Prostate gland (tissue), 2 donors: ENCODE data around the gene PYROXD2. TPM values are rescaled to one million over a fixed set of nuclear protein-coding genes. Genes with fewer than 3 reads are reported as not detected.

ENCODE experiments used
- DNase-seq: peaks from one replicate; pipeline ENCODE4 v3.0.0-alpha.2; 2019; ENCODE audit warnings: low spot score
- H3K27ac ChIP-seq, 2 donors: fragments of 200-600 bp; sonication (generic); 2 replicates each; pipeline ENCODE4 v1.5.1; 2017 to 2019
- H3K27me3 ChIP-seq: fragments of 200-600 bp; sonication (generic); replicated peaks from 2 replicates; pipeline ENCODE4 v1.5.1; 2019; ENCODE audit not compliant: insufficient read depth
- H3K36me3 ChIP-seq, 2 donors: fragments of 200-600 bp; sonication (generic); 1 replicate in 1 of 2; 2 replicates in 1 of 2; pipeline versions ENCODE4 v1.5.1 to v1.8.1; 2017 to 2019
- H3K4me1 ChIP-seq: fragments of 200-600 bp; sonication (generic); replicated peaks from 2 replicates; pipeline ENCODE4 v1.5.1; 2019
- H3K4me3 ChIP-seq, 2 donors: fragments of 200-600 bp; sonication (generic); 2 replicates each; pipeline ENCODE4 v1.5.1; 2017 to 2019
- H3K9me3 ChIP-seq: fragments of 200-600 bp; sonication (generic); 2 replicates; pipeline ENCODE4 v1.5.1; 2017
- CTCF ChIP-seq, 4 experiments: fragments of 200-600 bp in 2 of 4; fragments of 450-650 bp in 2 of 4; sonication (generic) in 2 of 4; IDR thresholded peaks; 1 replicate in 3 of 4; 2 replicates in 1 of 4; pipeline ENCODE4 v1.5.1; 2016 to 2019; ENCODE audit warnings: antibody characterized with exemption in 4 of 4, mild to moderate bottlenecking in 2 of 4, moderate library complexity in 2 of 4
- POLR2A ChIP-seq: fragments of 450-650 bp; IDR thresholded peaks from one replicate; pipeline ENCODE4 v1.6.1; 2016; ENCODE audit warnings: antibody characterized with exemption, mild to moderate bottlenecking
- POLR2AphosphoS5 ChIP-seq: sonication (generic); formaldehyde crosslinking; IDR thresholded peaks from one replicate; pipeline ENCODE4 v1.6.1; 2017; ENCODE audit warnings: antibody characterized with exemption
- WGBS: methylation state at CpG from one replicate; pipeline ENCODE4 v1.1.5; 2018; 5-methylcytosine and 5-hydroxymethylcytosine counted together
- intact Hi-C: fragments of 100-400 bp; cut with DNase I; formaldehyde crosslinking; loops from one replicate; pipeline ENCODE4 v1.14.2; 2022
- total RNA-seq, 2 donors: library from RNA; depleted of rRNA; stranded (reverse); fragments of >200 nt; gene quantifications; one replicate each; pipeline ENCODE4 v1.1.0, GENCODE V29; 2016

Gene PYROXD2
- total RNA-seq, 2 donors from 2014 or later: 15.0 to 21.6 TPM

DNA sequence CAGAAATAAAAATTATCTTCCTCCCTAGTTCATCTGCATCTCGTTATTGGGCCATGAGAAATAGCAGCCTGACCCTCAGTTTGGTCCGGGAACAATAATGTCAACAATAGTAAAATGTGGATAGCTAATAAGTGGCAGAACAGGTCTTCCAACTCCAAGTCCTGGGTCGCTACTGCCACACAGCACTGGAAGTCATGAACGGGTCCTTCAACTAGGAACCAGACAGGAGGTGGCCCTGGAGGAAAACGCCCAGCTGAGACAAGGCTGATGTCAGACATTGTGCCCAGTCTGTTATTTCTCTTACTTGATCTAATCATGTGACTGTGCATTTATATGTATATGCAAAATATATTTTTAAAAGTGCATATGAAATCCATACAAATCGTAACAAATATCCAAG lies 51.8 kb downstream of the PYROXD2 start:
- H3K9me3 ChIP-seq: no peaks in the 10 kb centered on the region
- H3K36me3 ChIP-seq: no peaks in the 10 kb centered on the region
- DNase-seq: peak; percentile 80
- TF ChIP-seq CTCF (IDR thresholded peaks at IDR 0.05) (peak in 2 of 4 experiments; percentile 9), POLR2A (no peak), POLR2AphosphoS5 (peak; percentile 88)
- 48% methylated on average over 6 of the region's 6 CpGs for WGBS
- no peaks in the 10 kb centered on the region for H3K4me1 ChIP-seq
- intact Hi-C loops: no loop called here
- no peaks in the 10 kb centered on the region for H3K27me3 ChIP-seq
- H3K27ac ChIP-seq: peak overlapping the region in 1 of 2 donors; percentile 8
- H3K4me3 ChIP-seq: no peak overlapping the region

DNA sequence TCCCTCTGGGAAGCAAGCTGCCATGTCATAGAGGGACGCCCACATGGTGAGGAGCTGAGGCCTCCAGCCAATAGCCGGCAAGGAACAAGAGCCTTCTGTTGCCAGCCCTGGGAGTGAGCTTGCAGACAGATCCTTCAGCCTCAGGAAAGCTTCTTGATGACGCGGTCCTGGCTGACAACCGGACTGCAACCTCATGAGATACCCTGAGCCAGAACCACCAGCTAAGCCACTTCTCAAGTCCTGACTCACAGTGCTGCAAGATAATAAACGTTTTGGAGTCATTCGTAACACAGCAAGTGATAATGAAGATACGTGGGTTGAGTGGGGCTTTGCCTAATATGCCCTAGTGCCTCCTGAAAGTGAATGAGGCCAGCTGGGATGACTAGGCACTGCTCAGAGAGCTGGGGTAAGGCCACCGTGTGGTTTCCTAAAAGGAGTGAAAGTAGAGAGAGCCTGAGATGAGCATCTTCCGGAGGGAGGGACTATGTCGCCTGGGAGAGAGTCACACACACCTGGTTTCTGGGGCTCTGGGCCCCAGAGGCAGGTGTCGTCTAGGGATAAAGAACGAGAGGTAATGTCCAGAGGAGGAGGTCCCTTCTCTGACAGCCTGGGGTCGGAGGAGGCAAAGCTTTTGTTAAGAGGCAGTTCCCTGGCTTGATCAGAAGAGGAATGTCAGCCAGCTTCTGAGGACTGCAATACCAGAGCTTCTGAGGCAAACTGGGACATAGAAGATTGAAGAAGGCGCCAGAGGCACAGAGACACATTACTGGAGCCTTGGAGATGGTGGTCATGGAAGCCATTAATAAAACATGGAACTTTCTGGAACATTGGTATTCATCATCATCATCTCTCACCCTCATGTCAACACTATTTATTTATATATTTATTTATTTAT lies 53.6 kb downstream of the PYROXD2 start:
- H3K9me3 ChIP-seq: no peaks in the 10 kb centered on the region
- intact Hi-C loops: no loop called here
- peak; percentile 38 for DNase-seq
- WGBS: 57% methylated on average over 15 of the region's 15 CpGs
- H3K27ac ChIP-seq: peak overlapping the region in 1 of 2 donors; percentile 3
- TF ChIP-seq POLR2A (no peak), CTCF (IDR thresholded peaks at IDR 0.05) (no peak), POLR2AphosphoS5 (no peak)
- no peaks in the 10 kb centered on the region for H3K27me3 ChIP-seq
- no peaks in the 10 kb centered on the region for H3K4me1 ChIP-seq
- H3K36me3 ChIP-seq: no peaks in the 10 kb centered on the region
- H3K4me3 ChIP-seq: no peak overlapping the region

- Histone ChIP-seq H3K4me1 (no peaks in the 10 kb centered on the region), H3K27ac (no peak overlapping the region), H3K9me3 (no peaks in the 10 kb centered on the region), H3K4me3 (no peak overlapping the region), H3K27me3 (no peaks in the 10 kb centered on the region), H3K36me3 (no peaks in the 10 kb centered on the region)
- no peak for DNase-seq
- 66% methylated on average over 5 of the region's 5 CpGs for WGBS
- intact Hi-C loops: no loop called here
- TF ChIP-seq POLR2A: no peak
- TF ChIP-seq CTCF (IDR thresholded peaks at IDR 0.05): no peak
- TF ChIP-seq POLR2AphosphoS5: no peak
These were observed 57.7 kb downstream of the PYROXD2 start for GRCh38 chr10:98357194-98357822.

GRCh38 chr10:98354491-98354890 lies 60.5 kb downstream of the PYROXD2 start:
- no peak for TF ChIP-seq POLR2A
- TF ChIP-seq POLR2AphosphoS5: no peak
- TF ChIP-seq CTCF (IDR thresholded peaks at IDR 0.05): no peak
- DNase-seq: no peak
- intact Hi-C loops: no loop called here
- Histone ChIP-seq H3K27me3 (no peaks in the 10 kb centered on the region), H3K27ac (no peak overlapping the region), H3K4me1 (no peaks in the 10 kb centered on the region), H3K9me3 (no peaks in the 10 kb centered on the region), H3K4me3 (no peak overlapping the region), H3K36me3 (no peaks in the 10 kb centered on the region)
- WGBS: 85% methylated on average over 3 of the region's 3 CpGs
